HG02678 (cell line): ENCODE data around the gene ZNF740.

Experiments used
- ATAC-seq: cut with Tn5 transposase; IDR thresholded peaks from one replicate; pipeline ENCODE4 v1.9.1; 2021; ENCODE audit warnings: mild to moderate bottlenecking, moderate library complexity; ENCODE audit not compliant: unreplicated experiment

ZNF740 gene

GRCh38 chr12:53244337-53244736 lies 63.8 kb downstream of the ZNF740 start:
- no peak for ATAC-seq
